Measurements from ENCODE around the gene KBTBD3.

The KBTBD3 gene, protein sequence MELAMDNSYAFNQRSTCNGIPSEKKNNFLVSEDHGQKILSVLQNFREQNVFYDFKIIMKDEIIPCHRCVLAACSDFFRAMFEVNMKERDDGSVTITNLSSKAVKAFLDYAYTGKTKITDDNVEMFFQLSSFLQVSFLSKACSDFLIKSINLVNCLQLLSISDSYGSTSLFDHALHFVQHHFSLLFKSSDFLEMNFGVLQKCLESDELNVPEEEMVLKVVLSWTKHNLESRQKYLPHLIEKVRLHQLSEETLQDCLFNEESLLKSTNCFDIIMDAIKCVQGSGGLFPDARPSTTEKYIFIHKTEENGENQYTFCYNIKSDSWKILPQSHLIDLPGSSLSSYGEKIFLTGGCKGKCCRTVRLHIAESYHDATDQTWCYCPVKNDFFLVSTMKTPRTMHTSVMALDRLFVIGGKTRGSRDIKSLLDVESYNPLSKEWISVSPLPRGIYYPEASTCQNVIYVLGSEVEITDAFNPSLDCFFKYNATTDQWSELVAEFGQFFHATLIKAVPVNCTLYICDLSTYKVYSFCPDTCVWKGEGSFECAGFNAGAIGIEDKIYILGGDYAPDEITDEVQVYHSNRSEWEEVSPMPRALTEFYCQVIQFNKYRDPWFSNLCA

DNA sequence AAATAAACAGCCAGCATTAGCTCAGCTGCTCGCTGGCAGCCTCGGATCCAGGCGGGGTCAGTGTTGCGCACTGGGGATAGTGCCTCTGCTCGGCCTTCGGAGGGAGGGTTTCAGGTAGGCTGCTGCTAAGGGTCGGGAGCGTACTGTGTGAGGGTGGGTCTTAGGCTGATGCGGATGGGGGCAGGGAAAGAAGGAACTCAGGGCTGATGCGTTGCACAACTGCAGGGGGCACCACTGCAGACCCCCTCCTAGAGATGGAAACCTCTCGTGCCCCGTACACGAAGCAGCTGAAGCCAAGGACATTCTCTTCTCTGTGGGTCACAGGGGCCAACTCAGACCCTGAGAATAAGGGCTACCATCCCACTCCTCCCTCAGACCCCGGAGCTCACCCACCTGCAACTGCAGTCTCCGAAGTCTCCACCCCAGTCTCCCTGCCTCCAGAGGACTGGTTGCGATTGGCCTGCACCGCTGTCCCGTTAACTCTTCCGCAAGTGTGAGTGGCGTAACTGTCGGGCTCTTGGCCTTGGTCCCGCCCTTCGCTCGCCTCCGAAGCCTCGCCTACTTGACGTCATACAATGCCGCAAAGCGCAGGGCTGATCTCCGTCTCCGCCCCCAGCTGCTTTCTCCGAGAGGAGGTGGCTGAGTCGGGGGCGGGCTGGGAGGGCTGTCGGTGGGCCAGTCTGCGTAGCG is at the start of gene KBTBD3:
TSS of gene KBTBD3 (minus strand) at position 429 of the 690 bp plus-strand sequence. CDS start 18,250 bp downstream, outside the sequence.
- peak; percentile 99 to 100 (median 99) for DNase-seq

DNA sequence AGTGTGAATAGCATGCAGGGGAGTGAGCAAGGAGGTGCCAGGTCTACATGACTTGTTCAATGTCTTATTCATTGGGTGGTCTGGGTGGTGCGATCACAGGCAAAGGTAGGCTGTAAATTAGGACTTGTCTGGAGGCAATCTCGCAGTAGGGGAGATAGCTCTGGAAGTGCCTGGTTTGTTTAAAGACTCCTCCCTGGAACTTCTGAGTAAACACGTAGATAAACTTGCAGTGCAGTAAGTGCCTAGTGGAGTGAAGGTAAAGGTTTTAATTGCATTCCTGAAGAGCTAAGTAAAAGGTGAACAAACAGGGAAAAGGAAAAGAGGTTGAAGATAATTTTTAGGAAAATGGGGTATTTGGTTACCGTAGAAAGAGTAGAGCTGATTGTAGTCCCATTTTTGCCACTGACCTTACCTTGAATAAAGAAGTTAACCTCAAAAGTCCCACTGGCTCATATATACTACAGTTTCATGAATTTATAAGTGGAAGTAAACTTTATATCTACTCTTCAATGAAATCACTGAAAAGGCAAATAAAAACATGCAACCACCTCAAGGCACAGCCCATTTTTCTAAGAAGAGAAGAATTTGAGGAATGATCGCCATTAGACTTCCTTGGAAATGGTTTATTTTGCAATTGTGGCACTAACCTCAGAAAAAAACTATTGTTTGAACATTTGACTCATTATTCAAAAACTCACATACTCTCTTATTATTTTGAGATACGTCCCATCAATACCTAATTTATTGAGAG is 44.6 kb upstream of the KBTBD3 start:
- no peak for DNase-seq

DNA sequence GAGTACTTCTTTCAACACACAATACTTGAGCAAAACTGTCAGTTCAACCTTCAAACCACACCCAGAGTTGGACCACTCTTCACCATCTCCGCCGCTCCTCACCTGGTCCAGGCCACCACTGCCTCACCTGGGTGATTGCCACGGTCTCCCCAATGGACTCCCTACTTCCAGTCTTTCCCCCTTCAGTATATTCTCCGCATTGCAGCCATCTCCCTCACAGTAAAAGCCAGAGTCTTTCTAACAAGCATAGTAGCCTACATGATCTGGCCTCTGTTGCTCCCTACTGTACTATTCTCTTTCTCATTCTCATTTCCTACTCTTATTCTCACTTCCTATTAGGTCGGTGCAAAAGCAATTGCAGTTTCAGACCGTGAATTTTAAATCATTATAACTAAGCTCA is 28.8 kb upstream of the KBTBD3 start:
- no peak for DNase-seq

DNA sequence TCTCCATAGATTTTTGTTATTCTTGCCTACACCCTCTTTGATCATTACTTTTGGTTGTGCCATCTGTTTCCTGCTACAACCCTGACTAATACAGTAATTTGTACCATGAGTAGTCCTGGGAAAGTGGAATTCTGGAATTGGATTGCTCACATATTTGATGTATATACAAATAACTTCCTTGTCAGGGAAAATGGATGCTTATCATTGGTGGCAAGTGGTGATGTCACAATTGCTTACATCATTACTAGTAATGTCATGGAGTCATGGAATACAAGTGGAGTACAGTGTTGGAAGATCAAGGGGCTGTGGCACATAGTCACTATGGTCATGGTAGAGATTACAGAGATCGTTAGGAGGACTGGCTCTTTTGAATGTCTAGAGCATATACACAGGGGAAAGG is 24.7 kb upstream of the KBTBD3 start:
- no peak for DNase-seq

DNA sequence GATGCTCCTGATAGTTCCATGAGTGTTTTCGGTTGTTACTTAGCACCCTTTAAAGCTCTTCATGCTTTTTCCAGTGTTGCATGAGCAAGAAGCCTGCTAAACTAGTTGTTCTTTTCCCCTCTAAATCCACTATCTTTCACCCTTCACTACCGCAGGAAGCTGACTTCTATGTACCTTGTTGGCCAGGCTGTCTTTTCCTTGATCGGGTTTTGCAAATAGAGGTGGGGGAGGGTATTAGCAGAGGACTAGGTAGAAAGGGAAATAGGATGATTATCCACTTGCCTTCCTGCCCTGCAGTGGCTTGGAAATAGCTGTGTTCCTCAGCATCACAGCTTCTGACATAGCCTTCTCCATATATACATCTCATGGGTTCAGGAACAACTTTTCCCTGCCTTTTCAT is 24.2 kb upstream of the KBTBD3 start:
- no peak for DNase-seq

DNA sequence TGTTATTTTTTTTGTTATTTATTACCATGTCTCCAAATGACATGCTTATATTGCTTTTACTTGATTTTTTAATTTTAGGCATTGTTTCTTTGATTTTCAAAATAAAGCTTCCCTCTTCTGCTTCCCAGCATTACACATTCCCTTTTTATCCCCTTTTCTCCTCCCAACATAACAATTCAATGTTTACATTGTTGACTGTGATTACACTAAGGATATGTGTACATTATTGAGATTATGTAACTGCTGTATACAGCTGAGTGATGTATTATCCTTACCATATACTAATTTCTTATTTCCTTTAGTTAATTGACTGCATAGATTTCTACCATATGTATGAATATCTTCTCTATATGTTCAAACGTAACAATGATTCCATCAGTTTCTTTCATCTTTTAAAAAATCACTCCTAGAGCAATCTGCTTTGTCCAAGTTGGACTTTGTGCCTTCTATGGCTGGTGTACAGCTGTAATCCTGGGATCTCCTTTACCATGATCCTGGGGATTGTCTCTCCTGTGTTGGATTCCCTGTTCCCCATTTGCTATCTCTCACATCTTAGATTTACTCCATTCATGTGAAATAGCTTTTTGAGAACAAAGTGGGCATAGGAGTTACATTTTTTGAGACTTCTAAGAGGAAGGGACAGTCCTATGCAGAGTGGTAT is 21.9 kb upstream of the KBTBD3 start:
- DNase-seq: no peak

DNA sequence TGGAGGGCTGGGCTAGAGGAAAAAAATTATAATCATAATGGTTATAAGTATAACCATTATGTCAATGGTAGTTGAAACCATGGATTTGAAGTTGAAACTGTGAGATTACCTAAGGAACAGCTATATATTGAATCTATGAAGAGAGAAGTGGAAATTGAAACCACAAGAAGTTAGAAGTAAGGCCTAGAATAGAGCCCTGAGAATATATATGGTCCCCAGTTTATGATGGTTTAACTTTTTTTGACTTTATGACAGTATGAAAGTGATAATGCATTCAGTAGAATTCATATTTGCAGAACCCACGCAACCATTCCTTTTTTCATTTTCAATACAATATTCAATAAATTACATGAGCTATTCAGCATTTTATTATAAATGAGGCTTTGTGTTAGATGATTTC is 15.3 kb upstream of the KBTBD3 start:
- peak in 1 of 3 donors; percentile 10 for DNase-seq

DNA sequence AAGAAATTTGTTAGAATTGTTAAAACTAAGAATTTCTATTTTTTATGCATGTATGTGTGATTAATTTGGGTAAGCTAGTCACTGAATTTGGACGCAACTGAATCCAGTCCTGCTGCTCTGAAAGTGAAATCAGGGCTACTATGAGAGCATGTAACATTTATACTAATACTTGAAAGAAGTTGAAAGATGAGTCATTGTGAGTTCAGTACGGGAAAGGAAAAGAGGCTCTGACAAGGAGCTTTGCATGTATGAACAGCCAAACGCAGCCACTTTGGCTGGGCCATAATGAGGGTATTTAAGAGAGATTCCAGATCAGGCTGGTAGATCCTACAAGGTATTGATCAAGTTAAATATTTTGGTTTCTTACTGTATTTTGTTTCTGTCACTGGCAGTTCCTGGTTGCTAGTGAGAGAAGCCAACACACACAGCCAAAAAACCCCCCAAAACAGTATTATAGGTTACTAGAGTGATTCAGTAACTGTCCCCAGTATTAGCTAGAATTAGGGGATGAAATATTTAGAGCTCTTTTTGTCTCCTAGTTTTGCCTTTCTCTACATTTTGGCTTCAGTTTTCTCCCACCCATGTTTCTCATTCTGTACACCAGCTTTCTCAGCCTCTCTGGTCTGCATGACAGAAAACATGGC is 14.5 kb upstream of the KBTBD3 start:
- DNase-seq: peak in 1 of 3 donors; percentile 17

DNA sequence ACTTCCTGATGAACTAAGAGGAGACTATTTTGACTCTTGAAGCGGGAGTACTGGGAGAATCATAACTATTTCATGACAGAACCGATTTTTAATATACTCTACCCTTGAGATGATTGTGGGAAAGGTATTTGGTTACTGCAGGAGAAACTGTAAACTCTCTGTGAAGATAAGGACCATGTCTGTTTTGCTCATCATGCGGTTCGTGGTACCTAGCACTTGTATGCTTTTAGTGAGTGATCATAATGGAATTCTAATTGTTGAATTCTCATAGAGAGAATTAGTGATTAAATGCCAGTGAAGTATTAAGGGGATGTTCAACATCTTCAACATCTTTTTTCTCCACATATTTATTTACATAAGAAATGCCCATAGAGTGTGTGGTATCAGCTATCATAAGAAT is 11.7 kb upstream of the KBTBD3 start:
- DNase-seq: peak in 1 of 3 donors; percentile 14

DNA sequence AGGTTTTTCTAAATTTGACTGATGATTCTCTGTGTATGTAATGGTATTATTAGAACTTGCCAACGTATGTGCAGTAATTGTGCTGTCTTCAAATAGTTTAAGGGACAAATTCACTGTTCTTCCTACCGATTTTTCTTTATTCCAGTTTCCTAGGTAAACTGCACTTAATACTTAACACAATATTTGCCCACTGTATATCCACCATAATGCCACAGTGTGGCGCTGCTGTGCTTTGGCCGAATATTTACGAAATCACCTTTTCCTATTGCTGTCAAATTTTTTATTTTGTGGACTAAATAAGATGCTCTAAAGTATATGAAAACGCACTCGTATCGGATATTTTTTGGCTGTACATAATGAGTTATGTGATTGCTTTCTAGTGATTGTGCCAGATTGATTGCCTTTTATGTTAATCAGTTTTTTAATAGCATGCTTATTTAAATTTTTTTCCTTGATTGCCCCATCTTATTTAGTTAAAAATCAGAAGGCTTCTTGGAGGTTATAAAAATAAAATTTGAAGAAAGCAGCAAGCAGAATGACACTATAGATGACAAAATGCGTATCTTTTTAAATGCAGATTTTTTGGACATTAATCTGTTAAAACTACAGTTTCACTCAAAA is 10.8 kb upstream of the KBTBD3 start:
- DNase-seq: peak; percentile 64 to 73 (median 65)

DNA sequence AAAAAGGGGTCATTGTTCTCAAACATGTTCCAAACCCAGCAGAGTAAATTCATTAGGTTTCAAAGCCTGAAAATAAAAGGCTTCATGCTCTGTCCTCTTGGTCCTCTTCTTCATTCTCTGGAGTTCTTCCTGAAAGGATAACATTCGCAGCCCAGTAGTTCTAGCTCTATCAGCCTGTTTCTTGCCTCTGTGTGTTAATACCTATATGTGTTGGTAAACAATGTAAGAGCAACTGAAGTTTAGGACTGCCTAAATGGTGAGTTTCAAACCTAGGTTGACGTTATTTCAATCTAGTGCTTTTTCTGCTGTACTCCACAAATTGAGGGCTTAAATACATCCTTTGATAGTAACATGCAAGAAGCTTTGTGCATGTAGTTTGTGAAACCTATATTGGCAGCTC is 9.7 kb upstream of the KBTBD3 start:
- DNase-seq: no peak

DNA sequence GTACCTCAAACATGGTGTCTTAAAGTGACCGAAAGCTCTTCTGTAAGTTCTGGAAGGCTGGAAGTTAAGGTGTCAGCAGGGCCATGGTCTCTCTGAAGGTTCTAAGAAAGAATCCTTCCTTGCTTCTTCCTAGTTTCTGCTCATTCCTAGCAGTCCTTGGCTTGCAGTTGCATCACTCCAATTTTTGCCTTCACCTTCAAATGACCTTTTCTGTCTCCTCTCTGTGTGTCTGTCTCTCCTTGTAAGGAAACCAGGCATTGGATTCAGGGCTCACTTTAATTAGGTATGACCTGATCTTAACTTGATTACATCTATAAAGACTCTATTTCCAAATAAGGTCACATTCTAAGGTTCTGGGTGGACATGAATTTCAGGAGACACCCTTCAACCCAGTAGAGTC is 9.0 kb upstream of the KBTBD3 start:
- DNase-seq: no peak

DNA sequence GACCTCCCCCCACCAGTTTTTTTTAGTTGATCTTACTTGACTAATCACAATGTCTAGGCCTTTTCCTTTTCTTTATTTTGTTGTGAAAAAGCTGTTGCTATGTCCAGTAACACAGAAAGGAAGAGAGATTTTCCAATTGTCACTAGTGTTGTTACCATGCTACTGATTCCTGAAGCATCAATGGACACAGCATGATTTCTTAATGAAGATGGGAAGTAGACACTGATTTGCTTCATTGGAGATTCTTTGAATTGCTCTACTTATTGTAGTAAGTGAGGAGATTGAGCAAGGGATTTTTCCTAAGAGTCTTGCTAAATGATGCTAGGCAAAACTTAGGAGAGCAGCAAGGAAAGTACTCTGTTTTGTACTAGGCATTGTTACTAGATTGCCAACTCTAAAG is 4.9 kb upstream of the KBTBD3 start:
- no peak for DNase-seq

DNA sequence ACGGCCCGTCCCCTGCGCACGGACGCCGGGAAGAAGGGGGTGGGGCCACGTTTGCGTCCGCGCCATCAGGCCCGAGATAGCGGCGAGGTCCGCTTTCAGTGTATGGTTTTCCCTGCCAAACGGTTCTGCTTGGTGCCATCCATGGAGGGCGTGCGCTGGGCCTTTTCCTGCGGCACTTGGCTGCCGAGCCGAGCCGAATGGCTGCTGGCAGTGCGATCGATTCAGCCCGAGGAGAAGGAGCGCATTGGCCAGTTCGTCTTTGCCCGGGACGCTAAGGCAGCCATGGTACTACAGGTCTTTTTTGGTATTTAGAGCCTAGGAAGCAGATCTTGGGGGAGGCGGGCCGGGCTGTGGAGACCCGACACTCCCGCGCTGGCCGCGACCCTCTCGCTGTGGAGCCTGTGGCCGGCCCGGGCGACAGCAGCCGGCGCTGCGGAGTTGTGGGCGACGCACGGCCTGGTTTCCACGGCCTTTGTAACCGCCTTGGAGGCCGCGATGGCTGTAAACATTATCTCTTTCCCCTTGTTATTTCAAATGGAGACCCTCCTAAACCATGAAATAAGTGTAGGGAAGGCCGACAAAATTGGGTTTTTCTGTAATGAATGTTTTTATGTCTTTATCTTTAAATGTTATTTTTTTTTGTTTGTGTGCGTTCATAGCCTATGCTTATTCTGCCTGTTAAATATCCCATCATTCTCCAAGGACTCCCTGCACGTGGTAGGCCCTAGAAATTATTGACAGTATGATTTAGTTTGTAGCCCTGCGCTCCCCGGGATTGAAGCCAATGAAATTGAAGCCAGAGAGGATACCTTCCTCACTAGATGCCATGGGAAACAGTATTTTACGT is 685 bp upstream of the KBTBD3 start, which contains the start of gene AASDHPPT:
TSS of gene AASDHPPT (plus strand) at position 54 of the 847 bp plus-strand sequence. CDS start at position 103, 49 bp downstream.
- peak; percentile 47 to 64 (median 47) for DNase-seq

DNA sequence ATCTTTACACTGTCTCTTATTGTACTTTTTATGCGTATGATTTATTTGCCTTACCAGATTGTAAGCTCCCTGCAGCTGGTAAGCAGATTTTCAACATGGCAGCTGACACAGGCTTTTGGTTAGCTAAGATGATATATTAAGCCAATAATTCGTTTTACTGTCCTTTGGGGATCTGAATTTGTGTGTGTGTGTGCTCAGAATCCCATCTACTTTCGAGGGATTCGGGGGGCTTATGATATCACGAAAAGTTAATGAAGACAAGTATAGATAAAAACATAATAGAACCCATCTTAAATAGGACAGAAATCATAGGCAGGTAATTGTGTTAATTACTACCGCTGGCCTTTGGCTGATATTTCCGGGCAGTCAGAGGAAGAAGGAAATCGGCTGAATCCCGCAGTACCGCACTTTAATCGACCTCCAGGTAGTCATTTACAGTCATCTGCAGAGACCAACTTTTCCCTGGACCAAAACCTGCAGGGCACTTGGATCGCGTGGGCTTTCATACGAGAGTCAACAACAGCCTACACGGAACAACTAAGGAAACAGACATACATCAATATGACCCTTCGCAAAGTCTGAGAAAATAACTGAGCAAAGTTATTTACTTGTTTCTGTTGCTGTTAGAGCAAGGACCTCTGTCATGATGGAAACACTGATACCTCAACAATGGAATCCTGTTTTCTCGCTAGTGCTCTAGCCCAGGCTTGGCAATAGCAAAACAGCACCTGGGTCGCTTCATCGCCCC is 802 bp downstream of the KBTBD3 start:
- no peak for DNase-seq

DNA sequence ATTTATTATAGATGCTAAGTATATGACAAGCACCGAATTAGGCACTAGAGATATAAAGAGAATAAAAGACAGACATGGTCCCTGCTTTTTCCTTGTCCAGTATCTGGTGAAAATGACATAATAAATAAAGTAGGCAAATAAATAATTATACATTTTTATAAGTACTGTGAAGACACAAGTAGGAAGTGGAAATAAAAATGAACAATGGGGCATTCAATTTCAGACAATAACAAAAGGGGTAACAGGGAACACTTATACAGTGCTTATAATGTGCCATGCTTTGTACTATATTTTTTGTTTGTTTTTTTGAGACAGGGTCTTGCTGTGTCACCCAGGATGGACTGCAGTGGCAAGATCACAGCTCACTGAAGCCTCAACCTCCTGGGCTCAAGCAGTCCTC is 4.3 kb downstream of the KBTBD3 start:
- no peak for DNase-seq

DNA sequence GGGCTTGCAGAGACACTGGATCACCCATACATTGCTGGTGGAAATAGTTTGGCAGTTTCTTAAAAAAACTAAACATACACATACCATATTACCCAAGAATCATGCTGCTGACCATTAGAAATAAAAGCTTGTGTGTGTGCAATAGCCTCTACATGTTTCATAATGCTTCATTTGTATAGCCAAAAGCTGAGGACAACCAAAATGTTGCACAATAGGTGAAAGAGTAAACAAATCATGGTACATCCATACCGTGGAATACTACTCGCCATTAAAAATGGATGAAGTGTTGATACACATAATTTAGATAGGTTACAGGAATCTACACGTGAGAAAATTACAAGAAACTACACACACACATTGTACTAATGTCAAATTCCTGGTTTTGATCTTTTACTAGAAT is 6.5 kb downstream of the KBTBD3 start:
- DNase-seq: no peak

DNA sequence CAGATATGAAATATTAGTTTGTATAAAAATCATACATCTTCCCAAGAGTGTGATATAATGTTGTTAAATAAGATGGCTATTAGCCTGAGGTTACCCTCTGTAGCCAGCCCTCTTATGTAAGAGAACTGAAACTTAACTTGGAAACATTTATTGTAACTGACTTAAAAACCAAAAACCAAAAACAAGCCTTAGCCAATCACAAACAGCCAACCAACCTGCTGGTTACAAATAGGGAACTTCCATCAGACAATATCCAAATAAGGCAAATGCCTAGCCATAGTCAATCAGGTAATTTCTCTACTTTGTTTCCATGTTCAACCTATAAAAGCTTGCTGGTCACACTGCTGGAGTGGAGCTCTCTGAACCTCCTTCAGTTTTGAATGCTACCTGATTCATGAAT is 14.1 kb downstream of the KBTBD3 start:
- no peak for DNase-seq
